Prostate gland (tissue), 2 donors: Measurements from ENCODE around the gene DNAH6. TPM values are rescaled to one million over a fixed set of nuclear protein-coding genes. Genes with fewer than 3 reads are reported as not detected.
A peak's percentile ranks its signal among the peaks of the same experiment; 100 is the strongest.
"Not testable (repeated sequence)": the region's sequence is repeated elsewhere in the genome, so short reads cannot be mapped to it uniquely, and the experiment has no call there.

ENCODE experiments used
- DNase-seq: peaks from one replicate; pipeline ENCODE4 v3.0.0-alpha.2; 2019; ENCODE audit warnings: low spot score
- H3K27ac ChIP-seq, 2 donors: fragments of 200-600 bp; sonication (generic); 2 replicates each; pipeline ENCODE4 v1.5.1; 2017 to 2019
- H3K27me3 ChIP-seq: fragments of 200-600 bp; sonication (generic); replicated peaks from 2 replicates; pipeline ENCODE4 v1.5.1; 2019; ENCODE audit not compliant: insufficient read depth
- H3K36me3 ChIP-seq, 2 donors: fragments of 200-600 bp; sonication (generic); 1 replicate in 1 of 2; 2 replicates in 1 of 2; pipeline versions ENCODE4 v1.5.1 to v1.8.1; 2017 to 2019
- H3K4me1 ChIP-seq: fragments of 200-600 bp; sonication (generic); replicated peaks from 2 replicates; pipeline ENCODE4 v1.5.1; 2019
- H3K4me3 ChIP-seq, 2 donors: fragments of 200-600 bp; sonication (generic); 2 replicates each; pipeline ENCODE4 v1.5.1; 2017 to 2019
- H3K9me3 ChIP-seq: fragments of 200-600 bp; sonication (generic); 2 replicates; pipeline ENCODE4 v1.5.1; 2017
- CTCF ChIP-seq, 4 experiments: fragments of 200-600 bp in 2 of 4; fragments of 450-650 bp in 2 of 4; sonication (generic) in 2 of 4; IDR thresholded peaks; 1 replicate in 3 of 4; 2 replicates in 1 of 4; pipeline ENCODE4 v1.5.1; 2016 to 2019; ENCODE audit warnings: antibody characterized with exemption in 4 of 4, mild to moderate bottlenecking in 2 of 4, moderate library complexity in 2 of 4
- POLR2A ChIP-seq: fragments of 450-650 bp; IDR thresholded peaks from one replicate; pipeline ENCODE4 v1.6.1; 2016; ENCODE audit warnings: antibody characterized with exemption, mild to moderate bottlenecking
- POLR2AphosphoS5 ChIP-seq: sonication (generic); formaldehyde crosslinking; IDR thresholded peaks from one replicate; pipeline ENCODE4 v1.6.1; 2017; ENCODE audit warnings: antibody characterized with exemption
- WGBS: methylation state at CpG from one replicate; pipeline ENCODE4 v1.1.5; 2018; 5-methylcytosine and 5-hydroxymethylcytosine counted together
- intact Hi-C: fragments of 100-400 bp; cut with DNase I; formaldehyde crosslinking; loops from one replicate; pipeline ENCODE4 v1.14.2; 2022
- total RNA-seq, 2 donors: library from RNA; depleted of rRNA; stranded (reverse); fragments of >200 nt; gene quantifications; one replicate each; pipeline ENCODE4 v1.1.0, GENCODE V29; 2016

The DNAH6 gene
- total RNA-seq, 2 donors from 2014 or later, result 1.1 to 4.9 TPM

GRCh38 chr2:84862006-84862405, 345.7 kb downstream of the DNAH6 start:
- no peak for DNase-seq
- no peak overlapping the region for H3K27ac ChIP-seq
- 88% methylated on average over 6 of the region's 6 CpGs for WGBS
- no peaks in the 10 kb centered on the region for H3K4me1 ChIP-seq
- intact Hi-C loops, result no loop called here
- H3K4me3 ChIP-seq, result no peak overlapping the region
- no peaks in the 10 kb centered on the region for H3K27me3 ChIP-seq
- no peaks in the 10 kb centered on the region for H3K36me3 ChIP-seq
- TF ChIP-seq POLR2A, result no peak
- TF ChIP-seq CTCF (IDR thresholded peaks at IDR 0.05), result no peak
- TF ChIP-seq POLR2AphosphoS5, result no peak
- no peaks in the 10 kb centered on the region for H3K9me3 ChIP-seq

GRCh38 chr2:84865181-84865783, 349.0 kb downstream of the DNAH6 start:
- 62% methylated on average over 6 of the region's 6 CpGs for WGBS
- DNase-seq, result no peak
- TF ChIP-seq POLR2AphosphoS5 (no peak), CTCF (IDR thresholded peaks at IDR 0.05) (peak in 1 of 4 experiments; percentile 17), POLR2A (no peak)
- Histone ChIP-seq H3K36me3 (no peaks in the 10 kb centered on the region), H3K27ac (no peak overlapping the region), H3K9me3 (no peaks in the 10 kb centered on the region), H3K4me1 (no peaks in the 10 kb centered on the region), H3K27me3 (no peaks in the 10 kb centered on the region), H3K4me3 (no peak overlapping the region)
- intact Hi-C loops, result no loop called here

GRCh38 chr2:84866122-84866521, 349.8 kb downstream of the DNAH6 start:
- Histone ChIP-seq H3K4me3 (no peak overlapping the region), H3K27me3 (no peaks in the 10 kb centered on the region), H3K9me3 (no peaks in the 10 kb centered on the region), H3K27ac (no peak overlapping the region), H3K36me3 (no peaks in the 10 kb centered on the region), H3K4me1 (no peaks in the 10 kb centered on the region)
- DNase-seq, result no peak
- 65% methylated on average over 3 of the region's 3 CpGs for WGBS
- TF ChIP-seq POLR2A (no peak), POLR2AphosphoS5 (no peak), CTCF (IDR thresholded peaks at IDR 0.05) (no peak)
- intact Hi-C loops, result no loop called here

GRCh38 chr2:84868327-84868726, 352.0 kb downstream of the DNAH6 start:
- H3K27ac ChIP-seq, H3K9me3 ChIP-seq, H3K36me3 ChIP-seq, H3K4me3 ChIP-seq, intact Hi-C loops, H3K27me3 ChIP-seq, DNase-seq, H3K4me1 ChIP-seq: not testable (repeated sequence)
- WGBS, result 92% methylated on average over 4 of the region's 4 CpGs

Other genes with a start within 250 kb of the DNAH6 start
- 10 to 100 TPM; 50.3 to 92.2 TPM for gene SUCLG1, start 57.2 kb upstream of the DNAH6 start, total RNA-seq